Naive thymus-derived CD4-positive, alpha-beta T cell (primary cell): ENCODE results near the gene ARAP3. TPM values are rescaled to one million over a fixed set of nuclear protein-coding genes. Genes with fewer than 3 reads are reported as not detected.

Experiments used
- ATAC-seq: fragments of 150-1000 bp; cut with Tn5 transposase; 2 replicates; pipeline ENCODE4 v1.10.0; 2021; ENCODE audit warnings: mild to moderate bottlenecking, moderate library complexity
- CTCF ChIA-PET: fragments of 350-600 bp; sonication (Branson Sonifier 250); formaldehyde crosslinking; loops from one replicate; lab custom pipeline; 2021; ENCODE audit warnings: antibody characterized with exemption; lab: Charles Lee
- POLR2A ChIA-PET: fragments of 350-600 bp; sonication (Branson Sonifier 250); formaldehyde crosslinking; loops from one replicate; lab custom pipeline; 2021; ENCODE audit warnings: antibody characterized with exemption, inconsistent platforms; lab: Charles Lee
- DNase-seq, 9 donors: peaks; one replicate each; pipeline versions ENCODE4 v3.0.0 to v3.0.0-alpha.2; 2020 to 2022; ENCODE audit warnings: mixed read lengths in 1 of 9
- H3K27ac ChIP-seq: one replicate; pipeline ENCODE4 v1.7.0; 2013; ENCODE audit warnings: mild to moderate bottlenecking, low read depth, low read length, moderate library complexity
- H3K27me3 ChIP-seq, 2 donors: one replicate each; pipeline ENCODE4 v1.7.0; 2013; ENCODE audit warnings: low read length in 2 of 2, mild to moderate bottlenecking in 2 of 2, moderate library complexity in 2 of 2; ENCODE audit not compliant: control insufficient read depth in 2 of 2, insufficient read depth in 2 of 2
- H3K36me3 ChIP-seq, 3 experiments: 1 replicate in 2 of 3; 2 replicates in 1 of 3; pipeline ENCODE4 v1.7.0; 2013; ENCODE audit warnings: low read length in 3 of 3, mild to moderate bottlenecking in 3 of 3, moderate library complexity in 1 of 3; ENCODE audit not compliant: insufficient read depth in 3 of 3, control insufficient read depth in 2 of 3
- H3K4me1 ChIP-seq, 2 donors: one replicate each; pipeline ENCODE4 v1.7.0; 2013; ENCODE audit warnings: low read length in 2 of 2, mild to moderate bottlenecking in 2 of 2, moderate library complexity in 1 of 2; ENCODE audit not compliant: control insufficient read depth in 2 of 2, insufficient read depth in 2 of 2
- H3K4me3 ChIP-seq: 2 replicates; pipeline ENCODE4 v1.7.0; 2013; ENCODE audit warnings: mild to moderate bottlenecking, low read length
- H3K9me3 ChIP-seq, 3 experiments: 1 replicate in 2 of 3; 2 replicates in 1 of 3; pipeline ENCODE4 v1.7.0; 2013; ENCODE audit warnings: low read length in 3 of 3; ENCODE audit not compliant: control insufficient read depth in 2 of 3
- H3K27ac Mint-ChIP-seq, 9 donors: one replicate each; pipeline ENCODE4 v1.8.0; 2020 to 2022; ENCODE audit warnings: mixed read lengths in 9 of 9, mild to moderate bottlenecking in 8 of 9, moderate library complexity in 5 of 9, inconsistent platforms in 2 of 9
- H3K27me3 Mint-ChIP-seq, 5 donors: one replicate each; pipeline ENCODE4 v1.8.0; 2021 to 2022; ENCODE audit warnings: mixed read lengths in 5 of 5, mild to moderate bottlenecking in 1 of 5
- H3K36me3 Mint-ChIP-seq, 5 donors: one replicate each; pipeline ENCODE4 v1.8.0; 2020 to 2022; ENCODE audit warnings: mixed read lengths in 5 of 5, mild to moderate bottlenecking in 3 of 5, inconsistent platforms in 1 of 5
- H3K4me1 Mint-ChIP-seq, 7 donors: one replicate each; pipeline ENCODE4 v1.8.0; 2020 to 2022; ENCODE audit warnings: mixed read lengths in 7 of 7, mild to moderate bottlenecking in 3 of 7, inconsistent platforms in 1 of 7
- H3K4me3 Mint-ChIP-seq, 10 donors: one replicate each; pipeline ENCODE4 v1.8.0; 2020 to 2022; ENCODE audit warnings: mild to moderate bottlenecking in 10 of 10, mixed read lengths in 10 of 10, moderate library complexity in 6 of 10, inconsistent platforms in 2 of 10
- H3K9me3 Mint-ChIP-seq, 11 donors: one replicate each; pipeline ENCODE4 v1.8.0; 2020 to 2022; ENCODE audit warnings: mixed read lengths in 11 of 11, mild to moderate bottlenecking in 4 of 11, inconsistent platforms in 1 of 11, moderate library complexity in 1 of 11
- intact Hi-C, 2 donors: fragments of 100-400 bp; cut with micrococcal nuclease; formaldehyde crosslinking; loops; one replicate each; pipeline ENCODE4 v1.15.1; 2023
- polyA plus RNA-seq, 2 donors: library from polyadenylated mRNA; unstranded; fragments of 300-500 nt; fragmentation: Illumina TruSeq; gene quantifications; one replicate each; pipeline ENCODE4 v1.2.3, GENCODE V29; 2021
- total RNA-seq, 6 experiments: library from RNA in 5 of 6; stranded (reverse) in 5 of 6; gene quantifications; 1 replicate in 5 of 6; 2 replicates in 1 of 6; pipeline ENCODE4 v1.2.3 and lab custom pipeline; 2021 to 2026

Gene ARAP3
- total and polyA plus RNA-seq, 7 experiments from 2014 or later, result 1.0 to 15.3 (median 9.8) TPM; not detected in 2

DNA sequence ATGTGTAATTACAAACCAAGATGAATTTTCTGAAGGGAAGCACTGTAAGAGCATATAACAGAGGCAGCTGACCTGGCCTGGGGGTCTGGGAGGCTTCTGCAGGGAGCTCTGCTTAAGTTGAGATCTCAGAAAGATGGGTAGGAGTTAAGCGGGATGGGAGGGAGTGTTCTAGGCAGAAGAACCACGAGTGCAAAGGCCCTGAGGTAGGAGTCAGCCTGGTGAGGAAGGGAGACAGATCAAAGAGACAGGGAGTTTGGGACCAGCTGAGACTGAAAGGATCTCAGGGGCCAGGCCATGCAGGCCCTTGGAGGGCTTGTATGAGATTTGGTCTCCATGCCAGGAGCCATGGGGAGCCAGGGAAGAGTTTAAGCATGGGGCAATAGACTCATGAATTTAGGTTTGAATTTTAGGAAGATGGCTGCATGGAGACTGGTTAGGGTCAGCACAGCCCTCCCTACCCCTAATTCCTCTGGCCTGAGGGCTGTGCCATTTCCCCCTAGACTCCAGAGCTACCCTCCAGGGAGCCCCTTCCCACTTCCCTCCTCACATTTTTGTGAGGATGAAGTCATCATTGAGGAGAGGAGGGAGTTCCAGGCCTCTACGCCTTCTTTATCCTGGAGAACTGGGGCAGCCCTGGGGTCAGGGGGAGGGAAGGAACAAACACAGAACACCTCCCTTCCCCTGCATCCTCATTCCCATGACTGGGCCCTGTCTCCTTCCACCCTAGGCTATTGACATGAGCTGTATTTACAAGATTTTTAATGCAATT lies 4.8 kb upstream of the ARAP3 start:
- Histone ChIP-seq H3K4me3 (no peak overlapping the region), H3K9me3 (no peaks in the 10 kb centered on the region), H3K27ac (no peak overlapping the region), H3K36me3 (no peaks in the 10 kb centered on the region), H3K4me1 (peaks cover 14 to 16% of the 10 kb centered on the region in 2 donors), H3K27me3 (no peaks in the 10 kb centered on the region)
- Mint-ChIP-seq H3K36me3 (no peaks in the 10 kb centered on the region), H3K27ac (peak overlapping the region in 2 of 9 donors; percentile 19 to 33), H3K9me3 (no peaks in the 10 kb centered on the region), H3K27me3 (peaks cover 0 to 24% (median 6%) of the 10 kb centered on the region in 5 donors), H3K4me3 (no peak overlapping the region), H3K4me1 (peaks cover 7 to 32% (median 20%) of the 10 kb centered on the region in 7 donors)
- intact Hi-C loops, result no loop called here
- POLR2A ChIA-PET, result interaction anchor here (0.9 kb wide), 1 partner anchor 243 kb away, joined by 3 read pairs; no protein-coding TSS in a partner anchor
- CTCF ChIA-PET, result interaction anchor here (0.6 to 1.7 kb wide), 3 partner anchors 15 to 1015 kb away, joined by 3 to 11 read pairs (median 4); partner anchors contain the start of gene PCDH12
- no peak for DNase-seq
- ATAC-seq, result no peak

DNA sequence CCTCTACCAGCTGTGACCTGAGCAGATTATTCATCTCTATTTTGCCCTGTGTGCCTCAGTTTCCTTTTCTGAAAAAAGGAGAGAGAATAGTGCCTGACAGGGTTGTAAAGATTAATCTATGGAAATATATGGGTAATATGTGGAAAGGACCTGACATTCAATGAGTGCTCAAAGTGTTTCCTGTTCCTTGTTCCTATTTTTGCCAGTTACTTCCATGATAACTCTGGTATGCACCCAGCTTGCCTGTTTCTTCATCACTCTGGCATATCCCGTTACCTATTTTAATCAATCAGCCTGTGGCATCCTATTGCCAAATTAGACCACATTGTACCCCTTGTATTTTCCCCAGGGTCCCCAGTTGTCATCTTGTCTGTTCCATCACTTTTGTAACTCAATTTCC lies 3.6 kb upstream of the ARAP3 start:
- H3K36me3 Mint-ChIP-seq, result no peaks in the 10 kb centered on the region
- no peaks in the 10 kb centered on the region for H3K27me3 ChIP-seq
- peaks cover 0 to 13% (median 5%) of the 10 kb centered on the region in 5 donors for H3K27me3 Mint-ChIP-seq
- peaks cover 13 to 39% (median 26%) of the 10 kb centered on the region in 7 donors for H3K4me1 Mint-ChIP-seq
- peaks cover 14 to 16% of the 10 kb centered on the region in 2 donors for H3K4me1 ChIP-seq
- POLR2A ChIA-PET, result interaction anchor here (1.4 kb wide), 1 partner anchor 284 kb away, joined by 4 read pairs; no protein-coding TSS in a partner anchor
- DNase-seq, result no peak
- H3K9me3 Mint-ChIP-seq, result no peaks in the 10 kb centered on the region
- H3K27ac ChIP-seq, result no peak overlapping the region
- no peak overlapping the region for H3K27ac Mint-ChIP-seq
- H3K9me3 ChIP-seq, result no peaks in the 10 kb centered on the region
- intact Hi-C loops, result no loop called here
- H3K4me3 Mint-ChIP-seq, result no peak overlapping the region
- H3K4me3 ChIP-seq, result no peak overlapping the region
- ATAC-seq, result no peak
- H3K36me3 ChIP-seq, result no peaks in the 10 kb centered on the region
- CTCF ChIA-PET, result interaction anchor here (1.6 kb wide), 1 partner anchor 16 kb away, joined by 4 read pairs; no protein-coding TSS in a partner anchor

DNA sequence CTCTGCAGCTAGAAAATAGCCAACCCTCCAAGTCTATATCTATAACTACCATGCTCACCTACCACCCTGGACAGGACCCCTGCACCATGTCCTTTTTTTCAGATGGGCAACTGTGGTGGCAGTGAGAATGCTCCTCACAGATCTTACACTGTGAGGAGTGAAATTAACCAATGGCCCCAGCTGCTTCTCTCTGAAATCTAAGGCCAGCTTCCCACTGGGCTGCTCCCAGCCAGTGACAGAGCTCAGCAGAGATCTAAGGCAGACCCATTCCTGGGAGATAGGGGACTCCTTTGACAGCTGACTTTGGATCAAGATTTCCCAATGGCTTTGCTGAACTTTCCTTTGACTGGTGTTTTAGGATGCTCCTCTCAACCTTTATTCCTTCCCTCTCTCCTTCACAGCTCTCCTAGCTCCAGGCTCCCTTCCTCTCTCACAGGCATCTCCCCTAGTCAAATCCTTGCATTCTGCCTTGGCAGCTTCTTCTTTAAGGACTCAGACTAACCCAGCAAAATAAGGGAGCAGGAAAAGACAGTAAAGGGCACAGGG lies 1.6 kb upstream of the ARAP3 start:
- ATAC-seq (no peak), DNase-seq (no peak)
- Mint-ChIP-seq H3K27me3 (peaks cover 0 to 4% (median 0%) of the 10 kb centered on the region in 5 donors), H3K36me3 (peaks cover 0 to 3% (median 0%) of the 10 kb centered on the region in 5 donors), H3K27ac (peak overlapping the region in 5 of 9 donors; percentile 7 to 75 (median 43)), H3K4me1 (peaks cover 15 to 37% (median 27%) of the 10 kb centered on the region in 7 donors), H3K9me3 (no peaks in the 10 kb centered on the region), H3K4me3 (peak overlapping the region in 5 of 10 donors; percentile 16 to 63 (median 46))
- H3K4me3 ChIP-seq, result no peak overlapping the region
- POLR2A ChIA-PET, result interaction anchor here (0.5 to 3.3 kb wide), 15 partner anchors 8 to 1721 kb away, joined by 3 to 23 read pairs (median 5); partner anchors contain the start of genes ARHGAP26, DELE1, FCHSD1 and HDAC3
- no peaks in the 10 kb centered on the region for H3K27me3 ChIP-seq
- no peaks in the 10 kb centered on the region for H3K9me3 ChIP-seq
- no peaks in the 10 kb centered on the region for H3K36me3 ChIP-seq
- peaks cover 14 to 16% of the 10 kb centered on the region in 2 donors for H3K4me1 ChIP-seq
- CTCF ChIA-PET, result interaction anchor here (0.6 to 2.6 kb wide), 11 partner anchors 9 to 277 kb away, joined by 3 to 45 read pairs (median 4); partner anchors contain the start of genes DELE1, HDAC3, PCDH1 and RELL2
- intact Hi-C loops, result loop anchor here (1.0 kb wide), 2 partner anchors 9 to 19 kb away; no protein-coding TSS in a partner anchor
- H3K27ac ChIP-seq, result no peak overlapping the region

DNA sequence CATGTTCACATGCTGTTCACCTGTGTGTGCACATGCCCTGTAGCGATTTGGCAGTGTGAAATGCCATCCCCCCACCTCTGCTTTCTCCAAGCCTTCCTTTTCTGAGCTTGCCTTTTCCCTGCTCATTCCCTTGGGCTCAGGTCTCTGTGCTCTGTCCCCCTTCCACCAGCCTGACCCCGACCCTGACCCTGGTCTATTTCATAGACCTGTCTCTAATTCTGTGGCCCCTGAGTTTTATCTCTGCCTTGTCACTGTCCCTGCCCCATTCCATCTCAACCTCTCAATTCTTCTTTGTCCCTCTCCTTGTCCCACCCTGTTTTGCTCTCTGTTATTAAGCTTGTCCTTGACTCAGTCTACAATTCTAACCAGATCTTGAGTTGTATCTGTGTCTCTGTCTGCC lies 735 bp downstream of the ARAP3 start:
- Histone ChIP-seq H3K36me3 (no peaks in the 10 kb centered on the region), H3K4me1 (peaks cover 14 to 16% of the 10 kb centered on the region in 2 donors), H3K27me3 (no peaks in the 10 kb centered on the region), H3K9me3 (no peaks in the 10 kb centered on the region), H3K4me3 (peak overlapping the region; percentile 20), H3K27ac (no peak overlapping the region)
- intact Hi-C loops, result loop anchor here in 1 of 2 donors (2.0 kb wide), 1 partner anchor 16 kb away; no protein-coding TSS in a partner anchor
- H3K4me1 Mint-ChIP-seq, result peaks cover 15 to 36% (median 27%) of the 10 kb centered on the region in 7 donors
- H3K27me3 Mint-ChIP-seq, result no peaks in the 10 kb centered on the region
- DNase-seq (no peak), ATAC-seq (no peak)
- H3K36me3 Mint-ChIP-seq, result peaks cover 0 to 5% (median 0%) of the 10 kb centered on the region in 5 donors
- CTCF ChIA-PET, result interaction anchor here (0.7 to 1.2 kb wide), 4 partner anchors 9 to 17 kb away, joined by 3 to 4 read pairs (median 3); no protein-coding TSS in a partner anchor
- peaks cover 0 to 2% (median 0%) of the 10 kb centered on the region in 11 donors for H3K9me3 Mint-ChIP-seq
- peak overlapping the region; percentile 6 to 80 (median 66) for H3K4me3 Mint-ChIP-seq
- peak overlapping the region in 4 of 9 donors; percentile 4 to 77 (median 52) for H3K27ac Mint-ChIP-seq
- POLR2A ChIA-PET, result interaction anchor here (1.0 to 1.2 kb wide), 3 partner anchors 10 to 44 kb away, joined by 3 to 4 read pairs (median 4); partner anchors contain the start of gene FCHSD1

DNA sequence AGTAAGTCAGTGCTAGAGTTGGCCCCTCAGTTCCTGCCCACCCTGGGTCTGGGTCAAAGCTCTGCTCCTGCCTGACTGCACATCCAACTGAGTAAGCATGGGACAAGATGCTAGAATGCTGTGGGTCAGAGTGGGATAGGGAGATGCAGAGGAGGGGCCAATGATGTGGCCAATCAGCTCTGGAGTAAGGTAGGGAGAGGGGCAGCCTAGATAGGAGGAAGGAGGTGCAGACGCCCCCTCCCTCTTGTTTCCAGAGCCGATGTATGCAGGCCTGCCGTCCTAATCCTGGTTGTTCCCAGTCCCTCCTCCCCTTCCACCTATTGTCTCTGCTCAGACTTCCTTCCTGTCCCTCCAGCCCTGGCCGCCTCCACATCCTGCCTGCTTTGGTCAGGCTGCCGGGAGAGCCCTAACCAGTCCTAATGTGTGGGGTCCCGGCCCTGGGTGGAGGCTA lies 1.3 kb downstream of the ARAP3 start:
- Mint-ChIP-seq H3K4me1 (peaks cover 15 to 36% (median 27%) of the 10 kb centered on the region in 7 donors), H3K9me3 (peaks cover 0 to 2% (median 0%) of the 10 kb centered on the region in 11 donors), H3K36me3 (peaks cover 0 to 5% (median 0%) of the 10 kb centered on the region in 5 donors), H3K4me3 (peak overlapping the region in 7 of 10 donors; percentile 16 to 80 (median 42)), H3K27ac (peak overlapping the region in 3 of 9 donors; percentile 4 to 77 (median 70)), H3K27me3 (no peaks in the 10 kb centered on the region)
- H3K36me3 ChIP-seq, result no peaks in the 10 kb centered on the region
- no peak overlapping the region for H3K27ac ChIP-seq
- no peaks in the 10 kb centered on the region for H3K27me3 ChIP-seq
- no peak overlapping the region for H3K4me3 ChIP-seq
- POLR2A ChIA-PET, result interaction anchor here (1.2 kb wide), 2 partner anchors 30 to 43 kb away, joined by 3 to 4 read pairs; partner anchors contain the start of gene FCHSD1
- DNase-seq, result no peak
- no peak for ATAC-seq
- H3K4me1 ChIP-seq, result peaks cover 14 to 16% of the 10 kb centered on the region in 2 donors
- H3K9me3 ChIP-seq, result no peaks in the 10 kb centered on the region
- CTCF ChIA-PET, result interaction anchor here (0.7 to 1.2 kb wide), 4 partner anchors 10 to 17 kb away, joined by 3 to 4 read pairs (median 3); no protein-coding TSS in a partner anchor
- intact Hi-C loops, result loop anchor here in 1 of 2 donors (2.0 kb wide), 1 partner anchor 16 kb away; no protein-coding TSS in a partner anchor
